Left lung (tissue), 10 donors: ENCODE data around the gene ZFHX3. TPM values are rescaled to one million over a fixed set of nuclear protein-coding genes. Genes with fewer than 3 reads are reported as not detected.

Experiments
- ATAC-seq: fragments of 200-7000 bp; cut with Tn5 transposase; one replicate; pipeline ENCODE4 v1.9.1; 2020; ENCODE audit warnings: moderate library complexity
- DNase-seq, 4 donors: peaks; one replicate each; pipeline ENCODE4 v3.0.0-alpha.2; 2013 to 2020
- H3K27ac ChIP-seq, 2 donors: fragments of 200-600 bp; sonication (generic) in 1 of 2; one replicate each; pipeline versions ENCODE4 v1.5.0 to v1.8.0; 2020 to 2021
- H3K27me3 ChIP-seq, 2 donors: fragments of 200-600 bp; sonication (generic) in 1 of 2; one replicate each; pipeline versions ENCODE4 v1.5.0 to v1.8.0; 2020 to 2021
- H3K36me3 ChIP-seq, 2 donors: fragments of 200-600 bp; sonication (generic) in 1 of 2; one replicate each; pipeline versions ENCODE4 v1.5.0 to v1.8.0; 2020 to 2021
- H3K4me1 ChIP-seq, 2 donors: fragments of 200-600 bp; one replicate each; pipeline ENCODE4 v1.8.0; 2021
- H3K4me3 ChIP-seq, 2 donors: fragments of 200-600 bp; sonication (generic) in 1 of 2; one replicate each; pipeline versions ENCODE4 v1.5.0 to v1.8.0; 2020 to 2021; ENCODE audit warnings: mild to moderate bottlenecking in 1 of 2
- H3K9me3 ChIP-seq, 2 donors: fragments of 200-600 bp; sonication (generic) in 1 of 2; one replicate each; pipeline versions ENCODE4 v1.5.0 to v1.8.0; 2020 to 2021
- intact Hi-C, 2 donors: fragments of 100-400 bp; cut with DNase I; formaldehyde crosslinking; loops; one replicate each; pipeline versions ENCODE4 v1.11.2 to v1.14.2; 2022
- polyA plus RNA-seq, 6 donors: library from polyadenylated mRNA; unstranded; fragments of 120-200 nt; gene quantifications; one replicate each; pipeline ENCODE4 v1.2.1, GENCODE V29; 2013; ENCODE audit not compliant: insufficient read length in 6 of 6
- total RNA-seq, 2 donors: library from RNA; stranded (reverse); fragmentation: NEBNext Ultra II Directional; extraction: Animal tissue kit (Norgen Biotek cat#: 25700); gene quantifications; one replicate each; pipeline ENCODE4 v1.2.1, GENCODE V29; 2021
- TF ChIP-seq, protein P1 (sequence below), 2 donors: fragments of 200-600 bp; sonication (generic) in 1 of 2; IDR thresholded peaks; one replicate each; pipeline versions ENCODE4 v1.5.0 to v1.8.0; 2021; ENCODE audit warnings: antibody characterized with exemption in 2 of 2
- donor health status: DM: no; HTN: yes; CAD: no.
- donor health status: DM: no; HTN: no; CAD: no.

The ZFHX3 gene
- total and polyA plus RNA-seq, 8 donors = 21.4 to 34.7 (median 32.2) TPM

GRCh38 chr16:72947379-72948237 is 100.3 kb downstream of the ZFHX3 start:
- Histone ChIP-seq H3K27me3 (no peaks in the 10 kb centered on the region), H3K4me1 (peaks cover 0 to 9% of the 10 kb centered on the region in 2 donors), H3K4me3 (no peak overlapping the region), H3K36me3 (peaks cover 0 to 21% of the 10 kb centered on the region in 2 donors), H3K9me3 (no peaks in the 10 kb centered on the region), H3K27ac (no peak overlapping the region)
- DNase-seq (peak in 1 of 4 donors; percentile 46), ATAC-seq (peak; percentile 58)
- intact Hi-C loops = no loop called here
- TF ChIP-seq, protein P1, sequence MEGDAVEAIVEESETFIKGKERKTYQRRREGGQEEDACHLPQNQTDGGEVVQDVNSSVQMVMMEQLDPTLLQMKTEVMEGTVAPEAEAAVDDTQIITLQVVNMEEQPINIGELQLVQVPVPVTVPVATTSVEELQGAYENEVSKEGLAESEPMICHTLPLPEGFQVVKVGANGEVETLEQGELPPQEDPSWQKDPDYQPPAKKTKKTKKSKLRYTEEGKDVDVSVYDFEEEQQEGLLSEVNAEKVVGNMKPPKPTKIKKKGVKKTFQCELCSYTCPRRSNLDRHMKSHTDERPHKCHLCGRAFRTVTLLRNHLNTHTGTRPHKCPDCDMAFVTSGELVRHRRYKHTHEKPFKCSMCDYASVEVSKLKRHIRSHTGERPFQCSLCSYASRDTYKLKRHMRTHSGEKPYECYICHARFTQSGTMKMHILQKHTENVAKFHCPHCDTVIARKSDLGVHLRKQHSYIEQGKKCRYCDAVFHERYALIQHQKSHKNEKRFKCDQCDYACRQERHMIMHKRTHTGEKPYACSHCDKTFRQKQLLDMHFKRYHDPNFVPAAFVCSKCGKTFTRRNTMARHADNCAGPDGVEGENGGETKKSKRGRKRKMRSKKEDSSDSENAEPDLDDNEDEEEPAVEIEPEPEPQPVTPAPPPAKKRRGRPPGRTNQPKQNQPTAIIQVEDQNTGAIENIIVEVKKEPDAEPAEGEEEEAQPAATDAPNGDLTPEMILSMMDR (IDR thresholded peaks at IDR 0.05) = no peak

DNA sequence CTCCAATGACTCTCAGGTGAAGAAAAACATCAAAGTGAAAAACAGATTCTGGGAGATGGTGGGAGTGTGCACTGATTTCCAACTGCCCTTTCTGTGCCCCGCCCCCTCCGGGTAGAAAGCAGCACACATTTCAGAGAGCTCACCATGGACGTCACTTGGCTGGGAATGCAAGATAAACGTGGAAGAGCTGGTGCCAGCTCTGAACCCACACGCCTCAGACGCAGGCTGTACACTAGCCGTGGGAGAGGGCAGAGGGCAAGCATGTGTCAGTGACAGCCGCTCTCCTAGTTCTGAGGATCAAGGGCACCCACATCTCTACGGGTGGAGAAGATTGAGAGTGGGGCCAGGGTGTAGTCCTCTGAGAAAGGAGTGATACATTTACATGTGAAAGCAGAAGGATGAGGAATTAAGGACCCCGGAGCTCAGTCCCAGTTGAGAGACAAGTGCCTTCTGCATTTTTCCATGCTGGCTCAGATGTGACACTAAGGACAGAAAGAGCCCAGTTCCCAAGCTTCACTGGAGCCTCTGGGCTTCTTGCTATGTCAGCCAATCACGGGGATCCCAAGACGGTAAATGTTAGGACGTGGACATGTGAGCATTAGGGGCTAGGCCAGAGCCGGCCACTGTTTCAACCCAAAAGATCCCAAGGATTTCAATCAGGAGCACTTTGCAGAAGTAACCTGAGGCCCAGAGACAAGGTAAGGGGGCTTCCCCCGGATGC is 101.3 kb downstream of the ZFHX3 start:
- H3K4me3 ChIP-seq = no peak overlapping the region
- H3K4me1 ChIP-seq = peaks cover 0 to 9% of the 10 kb centered on the region in 2 donors
- no peaks in the 10 kb centered on the region for H3K9me3 ChIP-seq
- DNase-seq = no peak
- TF ChIP-seq, protein P1 (IDR thresholded peaks at IDR 0.05) = no peak
- H3K27ac ChIP-seq = no peak overlapping the region
- peak; percentile 41 for ATAC-seq
- H3K27me3 ChIP-seq = no peaks in the 10 kb centered on the region
- intact Hi-C loops = no loop called here
- H3K36me3 ChIP-seq = peaks cover 0 to 21% of the 10 kb centered on the region in 2 donors

DNA sequence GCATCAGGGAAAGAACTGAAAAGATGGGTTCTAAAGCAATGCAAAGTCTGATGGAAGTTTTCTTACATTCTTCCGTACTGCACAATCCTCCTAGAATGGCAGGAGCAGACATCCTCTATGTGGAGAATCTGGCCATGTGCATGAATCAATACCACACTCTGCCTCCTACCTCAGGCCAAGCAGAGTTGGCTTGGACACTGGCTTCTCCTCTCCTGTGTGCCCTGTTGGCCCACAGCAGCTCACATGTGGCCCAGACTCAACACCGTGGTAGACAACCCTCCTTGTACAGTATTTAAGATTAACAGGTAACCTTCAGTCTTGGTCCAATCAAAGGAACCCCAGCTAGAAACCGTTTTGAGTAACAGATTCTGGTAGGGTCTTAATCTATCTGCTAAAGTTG is 101.9 kb downstream of the ZFHX3 start:
- no peak overlapping the region for H3K4me3 ChIP-seq
- ATAC-seq = no peak
- H3K27ac ChIP-seq = no peak overlapping the region
- intact Hi-C loops = no loop called here
- H3K4me1 ChIP-seq = peaks cover 0 to 9% of the 10 kb centered on the region in 2 donors
- H3K27me3 ChIP-seq = no peaks in the 10 kb centered on the region
- no peak for DNase-seq
- H3K36me3 ChIP-seq = peaks cover 0 to 21% of the 10 kb centered on the region in 2 donors
- TF ChIP-seq, protein P1 (IDR thresholded peaks at IDR 0.05) = no peak
- no peaks in the 10 kb centered on the region for H3K9me3 ChIP-seq

DNA sequence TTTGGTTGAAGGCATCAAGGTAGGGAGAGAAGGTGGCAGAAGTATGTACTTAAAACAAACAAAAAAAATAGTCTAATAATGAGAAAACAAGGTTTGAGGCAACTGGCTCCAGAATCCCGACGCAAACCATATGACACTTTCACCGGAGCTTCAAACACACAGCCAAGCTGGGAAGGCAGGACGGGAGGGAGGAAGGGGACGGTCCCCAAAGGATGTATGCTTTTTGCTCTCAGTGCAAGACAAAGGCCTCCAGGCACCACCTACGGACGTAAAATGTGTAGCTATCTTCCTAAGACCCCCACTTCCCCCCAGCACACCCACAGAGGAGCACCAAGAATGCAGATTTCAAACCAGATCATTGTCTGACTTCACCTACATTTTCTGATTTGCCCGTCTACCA is 102.3 kb downstream of the ZFHX3 start:
- ATAC-seq = no peak
- Histone ChIP-seq H3K4me1 (peaks cover 2 to 9% of the 10 kb centered on the region in 2 donors), H3K27me3 (no peaks in the 10 kb centered on the region), H3K9me3 (no peaks in the 10 kb centered on the region), H3K36me3 (peaks cover 0 to 20% of the 10 kb centered on the region in 2 donors), H3K27ac (no peak overlapping the region), H3K4me3 (no peak overlapping the region)
- intact Hi-C loops = no loop called here
- no peak for DNase-seq
- TF ChIP-seq, protein P1 (IDR thresholded peaks at IDR 0.05) = no peak
